H1 (cell line): ENCODE results near the gene MMP15. TPM values are rescaled to one million over a fixed set of nuclear protein-coding genes. Genes with fewer than 3 reads are reported as not detected.

Experiments
- CTCF ChIA-PET: fragments of 300-600 bp; sonication (Branson Sonifier 250); formaldehyde crosslinking; loops from one replicate; lab custom pipeline; 2021; ENCODE audit not compliant: partially characterized antibody; lab: Charles Lee
- POLR2A ChIA-PET: fragments of 300-600 bp; sonication (Branson Sonifier 250); formaldehyde crosslinking; loops from one replicate; lab custom pipeline; 2021; ENCODE audit warnings: inconsistent platforms; ENCODE audit not compliant: partially characterized antibody; lab: Charles Lee
- DNase-seq, 2 experiments: peaks; one replicate each; pipeline versions ENCODE4 v3.0.0 to v3.0.0-alpha.2; 2010 to 2022; ENCODE audit warnings: low spot score in 2 of 2, low read depth in 1 of 2, mixed read lengths in 1 of 2
- FAIRE-seq: peaks from 2 replicates; lab custom pipeline; 2011; peaks lifted over from hg19 to GRCh38; lab: Jason Lieb, UNC
- H2AFZ ChIP-seq: 2 replicates; pipeline ENCODE4 v1.8.1; 2012; ENCODE audit warnings: low read length, inconsistent platforms
- H2AK5ac ChIP-seq: 2 replicates; pipeline ENCODE4 v1.6.1; 2013; ENCODE audit warnings: low read depth, low read length
- H2BK120ac ChIP-seq: replicated peaks from 2 replicates; pipeline ENCODE3; 2013; ENCODE audit warnings: low read depth, low read length, inconsistent platforms
- H2BK12ac ChIP-seq: 2 replicates; pipeline ENCODE4 v1.6.1; 2013; ENCODE audit warnings: low read depth, low read length
- H2BK15ac ChIP-seq: 2 replicates; pipeline ENCODE4 v1.6.1; 2013; ENCODE audit warnings: low read length
- H2BK20ac ChIP-seq: 2 replicates; pipeline ENCODE4 v1.6.1; 2013; ENCODE audit warnings: low read length
- H2BK5ac ChIP-seq: 2 replicates; pipeline ENCODE4 v1.6.1; 2013; ENCODE audit warnings: low read depth, low read length
- H3K14ac ChIP-seq: 2 replicates; pipeline ENCODE4 v1.6.1; 2013; ENCODE audit warnings: inconsistent platforms; ENCODE audit not compliant: insufficient read length
- H3K18ac ChIP-seq: 2 replicates; pipeline ENCODE4 v1.6.1; 2013; ENCODE audit warnings: low read length; ENCODE audit errors: extremely low read depth
- H3K23ac ChIP-seq: 2 replicates; pipeline ENCODE4 v1.6.1; 2013; ENCODE audit warnings: inconsistent platforms; ENCODE audit not compliant: insufficient read length
- H3K23me2 ChIP-seq: 2 replicates; pipeline ENCODE4 v1.6.1; 2013; ENCODE audit warnings: low read depth, low read length
- H3K27ac ChIP-seq: 2 replicates; pipeline ENCODE4 v1.6.1; 2011; ENCODE audit warnings: low read depth, low read length, inconsistent platforms
- H3K27me3 ChIP-seq, 4 experiments: replicated peaks in 1 of 4; 1 replicate in 1 of 4; 2 replicates in 3 of 4; pipeline versions ENCODE4 v1.6.1 to v1.8.1; 2011 to 2013; ENCODE audit warnings: low read length in 3 of 4, mild to moderate bottlenecking in 3 of 4, inconsistent platforms in 2 of 4, mixed read lengths in 2 of 4, moderate library complexity in 1 of 4; ENCODE audit not compliant: control insufficient read depth in 3 of 4, insufficient read depth in 3 of 4; ENCODE audit errors: extremely low read depth in 1 of 4
- H3K36me3 ChIP-seq, 4 experiments: 2 replicates each; pipeline versions ENCODE4 v1.6.1 to v1.8.1; 2011 to 2013; ENCODE audit warnings: mild to moderate bottlenecking in 4 of 4, low read length in 3 of 4, moderate library complexity in 2 of 4, control low read depth in 1 of 4, inconsistent platforms in 1 of 4; ENCODE audit not compliant: insufficient read depth in 4 of 4, control insufficient read depth in 2 of 4
- H3K4ac ChIP-seq: replicated peaks from 2 replicates; pipeline ENCODE3; 2013; ENCODE audit warnings: low read length, low read depth, mixed read lengths, inconsistent platforms; ENCODE audit not compliant: insufficient read length
- H3K4me1 ChIP-seq, 4 experiments: replicated peaks in 1 of 4; 1 replicate in 1 of 4; 2 replicates in 3 of 4; pipeline versions ENCODE4 v1.6.1 to v1.8.1; 2011 to 2013; ENCODE audit warnings: low read length in 3 of 4, inconsistent platforms in 2 of 4, mixed read lengths in 1 of 4; ENCODE audit not compliant: insufficient read depth in 4 of 4, control insufficient read depth in 3 of 4
- H3K4me2 ChIP-seq, 2 experiments: 2 replicates each; pipeline versions ENCODE4 v1.6.1 to v1.8.1; 2011 to 2013; ENCODE audit warnings: low read depth in 2 of 2, low read length in 2 of 2, control low read depth in 1 of 2, inconsistent platforms in 1 of 2, mild to moderate bottlenecking in 1 of 2; ENCODE audit not compliant: insufficient read depth in 1 of 2
- H3K4me3 ChIP-seq, 4 experiments: fragments of 200-600, 300-600 bp in 1 of 4; sonication (generic), shearing (Covaris generic), sonication (Bioruptor Twin) in 1 of 4; 2 replicates each; pipeline versions ENCODE4 v1.5.1 to v1.8.1; 2011 to 2016; ENCODE audit warnings: low read length in 4 of 4, low read depth in 3 of 4, control low read depth in 2 of 4, inconsistent platforms in 2 of 4, mild to moderate bottlenecking in 2 of 4, mixed read lengths in 1 of 4, moderate library complexity in 1 of 4; ENCODE audit not compliant: insufficient read depth in 2 of 4; ENCODE audit errors: extremely low read depth in 1 of 4
- H3K56ac ChIP-seq: replicated peaks from 2 replicates; pipeline ENCODE3; 2013; ENCODE audit warnings: low read depth, mild to moderate bottlenecking, mixed read lengths, low read length, inconsistent platforms; ENCODE audit not compliant: insufficient read length
- H3K79me1 ChIP-seq: 2 replicates; pipeline ENCODE4 v1.6.1; 2013; ENCODE audit warnings: low read depth, low read length, control low read depth
- H3K79me2 ChIP-seq, 2 experiments: 2 replicates each; pipeline versions ENCODE4 v1.6.1 to v1.8.1; 2012 to 2013; ENCODE audit warnings: low read length in 2 of 2, mild to moderate bottlenecking in 2 of 2, inconsistent platforms in 1 of 2; ENCODE audit not compliant: insufficient read depth in 2 of 2, control insufficient read depth in 1 of 2
- H3K9ac ChIP-seq, 4 experiments: replicated peaks in 1 of 4; 1 replicate in 1 of 4; 2 replicates in 3 of 4; pipeline versions ENCODE4 v1.6.1 to v1.8.1; 2011 to 2013; ENCODE audit warnings: low read depth in 3 of 4, low read length in 3 of 4, control low read depth in 2 of 4, mild to moderate bottlenecking in 2 of 4, moderate library complexity in 2 of 4, inconsistent platforms in 1 of 4; ENCODE audit errors: extremely low read depth in 1 of 4
- H3K9me3 ChIP-seq, 2 experiments: 2 replicates each; pipeline versions ENCODE4 v1.6.1 to v1.8.1; 2012 to 2013; ENCODE audit warnings: mild to moderate bottlenecking in 2 of 2, moderate library complexity in 2 of 2, control low read depth in 1 of 2, inconsistent platforms in 1 of 2, low read depth in 1 of 2, low read length in 1 of 2, mixed read lengths in 1 of 2; ENCODE audit not compliant: insufficient read depth in 2 of 2
- H4K20me1 ChIP-seq, 2 experiments: replicated peaks in 1 of 2; 2 replicates each; pipeline versions ENCODE3 to v1.8.1; 2011 to 2013; ENCODE audit warnings: inconsistent platforms in 2 of 2, low read length in 2 of 2, mild to moderate bottlenecking in 1 of 2; ENCODE audit not compliant: insufficient read depth in 2 of 2, control insufficient read depth in 1 of 2
- H4K5ac ChIP-seq: 2 replicates; pipeline ENCODE4 v1.6.1; 2013; ENCODE audit warnings: low read length, low read depth, mixed read lengths, inconsistent platforms; ENCODE audit not compliant: insufficient read length
- H4K8ac ChIP-seq: 2 replicates; pipeline ENCODE4 v1.8.0; 2013; ENCODE audit warnings: mild to moderate bottlenecking, moderate library complexity, low read length, inconsistent platforms; ENCODE audit not compliant: insufficient read depth; ENCODE audit errors: extremely low read depth
- H4K91ac ChIP-seq: replicated peaks from 2 replicates; pipeline ENCODE3; 2013; ENCODE audit warnings: low read length, mixed read lengths, inconsistent platforms; ENCODE audit not compliant: insufficient read length
- ATF2 ChIP-seq: IDR thresholded peaks from 2 replicates; pipeline ENCODE4 v1.6.1; 2012; ENCODE audit warnings: low read length, inconsistent platforms
- BACH1 ChIP-seq: IDR thresholded peaks from 2 replicates; pipeline ENCODE4 v1.6.1; 2012; ENCODE audit warnings: low read length, improper control_type of control experiment
- BRCA1 ChIP-seq: IDR thresholded peaks from 2 replicates; pipeline ENCODE4 v1.6.1; 2012; ENCODE audit warnings: low read depth, low read length, improper control_type of control experiment
- CBX5 ChIP-seq: fragments of 300-800, 300-1000 bp; sonication (generic); IDR thresholded peaks from 2 replicates; pipeline ENCODE4 v1.7.1; 2016; ENCODE audit warnings: antibody characterized with exemption, low read length, low read depth
- EP300 ChIP-seq, 2 experiments: IDR thresholded peaks; 1 replicate in 1 of 2; 2 replicates in 1 of 2; pipeline ENCODE4 v1.6.1; 2011 to 2012; ENCODE audit warnings: low read depth in 2 of 2, low read length in 2 of 2, mild to moderate bottlenecking in 2 of 2, borderline replicate concordance in 1 of 2, inconsistent platforms in 1 of 2, moderate library complexity in 1 of 2
- GABPA ChIP-seq: IDR thresholded peaks from 2 replicates; pipeline ENCODE4 v1.6.1; 2011; ENCODE audit warnings: mild to moderate bottlenecking, low read length, moderate library complexity, borderline replicate concordance; ENCODE audit not compliant: insufficient read depth
- KDM1A ChIP-seq: fragments of 200-600, 300-600 bp; sonication (generic); IDR thresholded peaks from 2 replicates; pipeline ENCODE4 v1.7.1; 2016; ENCODE audit warnings: mild to moderate bottlenecking, low read length, borderline replicate concordance
- NANOG ChIP-seq: IDR thresholded peaks from 2 replicates; pipeline ENCODE4 v1.6.1; 2011; ENCODE audit warnings: low read length, low read depth, mild to moderate bottlenecking, inconsistent platforms; ENCODE audit not compliant: insufficient read depth, poor library complexity, severe bottlenecking
- PHF8 ChIP-seq: fragments of 200-600 bp; sonication (generic); conservative IDR thresholded peaks from 2 replicates; pipeline ENCODE4 v1.7.1; 2012; ENCODE audit warnings: low read depth, mild to moderate bottlenecking, inconsistent platforms, low read length, moderate library complexity
- POLR2AphosphoS5 ChIP-seq: IDR thresholded peaks from 2 replicates; pipeline ENCODE4 v1.6.1; 2011; ENCODE audit warnings: low read depth, low read length
- SIX5 ChIP-seq: IDR thresholded peaks from 2 replicates; pipeline ENCODE4 v1.6.1; 2011; ENCODE audit warnings: mild to moderate bottlenecking, low read depth, low read length
- WGBS, 2 experiments: shearing (Covaris generic) in 1 of 2; methylation state at CpG; one replicate each; pipeline versions ENCODE4 v1.1.6 to v1.1.7; 2013 to 2015; ENCODE audit warnings: low lambda C conversion rate in 2 of 2, mixed read lengths in 2 of 2, inconsistent platforms in 1 of 2, low coverage in 1 of 2, missing lambda C conversion rate in 1 of 2; ENCODE audit not compliant: insufficient replicate concordance in 2 of 2, insufficient coverage in 1 of 2, insufficient read length in 1 of 2; ENCODE audit errors: extremely low coverage in 1 of 2, missing lambda C conversion rate in 1 of 2; 5-methylcytosine and 5-hydroxymethylcytosine counted together
- polyA plus RNA-seq, 7 experiments: library from polyadenylated mRNA; depleted of rRNA in 3 of 7; stranded (reverse) in 5 of 7; unstranded in 2 of 7; fragments of >200 nt in 5 of 7; fragments of 200-250 nt in 2 of 7; gene quantifications; 1 replicate in 5 of 7; 2 replicates in 1 of 7; 4 replicates in 1 of 7; pipeline versions ENCODE4 v1.2.1 to v1.2.3, GENCODE V29; 2011 to 2013; ENCODE audit warnings: missing spikeins in 2 of 7, mixed read lengths in 2 of 7
- total RNA-seq: library from RNA; stranded (reverse); fragmentation: NEBNext Ultra II Directional; extraction: Animal tissue kit (Norgen Biotek cat#: 25700); gene quantifications from 2 replicates; pipeline ENCODE4 v1.2.1, GENCODE V29; 2021

MMP15 gene
- total and polyA plus RNA-seq, 2 of the 8 experiments (the other 6 are each of a cell fraction or from before 2014, with no cell fraction given): 38.5 to 42.2 TPM

DNA sequence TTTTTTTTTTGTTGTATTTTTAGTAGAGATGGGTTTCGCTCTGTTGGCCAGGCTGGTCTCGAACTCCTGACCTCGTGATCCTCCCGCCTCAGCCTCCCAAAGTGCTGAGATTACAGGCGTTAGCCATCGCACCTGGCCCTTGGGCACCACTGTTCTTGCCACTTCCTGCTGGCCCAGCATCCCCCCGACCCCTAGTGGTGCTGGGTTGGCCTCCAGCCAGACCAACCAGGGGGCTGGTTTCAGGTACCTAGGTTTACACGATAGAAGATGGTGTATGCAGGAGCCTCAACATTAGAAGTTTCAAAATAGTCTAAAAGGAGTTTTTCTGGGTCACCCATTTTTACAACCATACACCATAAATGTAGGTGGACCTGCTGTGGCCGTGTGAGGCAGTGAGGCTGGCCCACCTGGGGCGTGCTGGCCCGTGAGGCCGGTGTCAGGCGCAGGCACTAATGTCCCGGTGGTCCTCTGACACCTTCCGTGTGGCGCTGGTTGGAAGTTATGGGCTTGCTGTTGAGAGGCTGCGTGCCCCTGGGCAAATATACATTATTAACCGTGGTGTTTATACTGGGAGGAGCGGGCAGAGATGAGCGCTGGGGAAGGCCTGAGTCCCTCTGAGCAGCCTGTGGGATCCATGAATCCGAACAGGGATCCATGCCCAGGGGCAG is 60.2 kb downstream of the MMP15 start:
- H3K18ac ChIP-seq: no peak overlapping the region
- no peak overlapping the region for H2BK12ac ChIP-seq
- peaks cover 10% of the 10 kb centered on the region for H3K23me2 ChIP-seq
- no peaks in the 10 kb centered on the region for H3K79me1 ChIP-seq
- H3K27ac ChIP-seq: no peak overlapping the region
- H3K9ac ChIP-seq: no peak overlapping the region
- peaks cover 0 to 10% (median 4%) of the 10 kb centered on the region in 4 experiments; a peak in 3 of 7 replicates for H3K4me1 ChIP-seq
- H3K4ac ChIP-seq: no peak overlapping the region
- no peak overlapping the region for H2AFZ ChIP-seq
- no peak overlapping the region for H2BK20ac ChIP-seq
- H4K5ac ChIP-seq: no peak overlapping the region
- no peak overlapping the region for H2AK5ac ChIP-seq
- no peak overlapping the region for H3K23ac ChIP-seq
- no peak overlapping the region for H2BK15ac ChIP-seq
- no peak overlapping the region for H3K56ac ChIP-seq
- no peaks in the 10 kb centered on the region; a peak in 1 of 8 replicates for H3K36me3 ChIP-seq
- H2BK120ac ChIP-seq: no peak overlapping the region
- H3K27me3 ChIP-seq: no peaks in the 10 kb centered on the region
- ChIA-PET CTCF (interaction anchor here (1.3 to 2.8 kb wide), 4 partner anchors 11 to 53 kb away, joined by 3 to 12 read pairs (median 5); no protein-coding TSS in a partner anchor), POLR2A (interaction anchor here (1.4 kb wide), 1 partner anchor 44 kb away, joined by 5 read pairs; the partner anchor contains the start of gene CFAP20)
- H4K8ac ChIP-seq: no peak overlapping the region
- no peak overlapping the region for H3K14ac ChIP-seq
- DNase-seq (no peak), FAIRE-seq (no peak)
- H3K4me2 ChIP-seq: no peak overlapping the region
- H4K91ac ChIP-seq: no peak overlapping the region
- peaks cover 0 to 10% of the 10 kb centered on the region in 2 experiments for H4K20me1 ChIP-seq
- no peak overlapping the region for H2BK5ac ChIP-seq
- no peak overlapping the region for H3K4me3 ChIP-seq
- no peaks in the 10 kb centered on the region for H3K9me3 ChIP-seq
- 93% methylated on average over 20 of the region's 21 CpGs; no CpG with 5 or more reads in 1 of the 2 experiments for WGBS, 2 experiments
- no peaks in the 10 kb centered on the region for H3K79me2 ChIP-seq
- TF ChIP-seq GABPA (no peak), ATF2 (no peak), PHF8 (no peak), CBX5 (no peak), KDM1A (no peak), NANOG (no peak), BACH1 (no peak), POLR2AphosphoS5 (no peak), EP300 (IDR thresholded peaks at IDR 0.05; ENCODE audit: borderline replicate concordance in 1 of 2, low read depth in 2 of 2, low read length in 2 of 2) (no peak), BRCA1 (no peak), SIX5 (no peak)
